NB4 (cell line): ENCODE data around the gene GPRC5A.

Experiments
- DNase-seq: peaks from one replicate; pipeline ENCODE4 v3.0.0; 2010; ENCODE audit warnings: low read depth
- H3K4me3 ChIP-seq: one replicate; pipeline ENCODE4 v1.5.1; 2011; ENCODE audit warnings: mild to moderate bottlenecking, low read depth, low read length, moderate library complexity
- MYC ChIP-seq: IDR thresholded peaks from 2 replicates; pipeline ENCODE4 v1.6.1; 2011; ENCODE audit warnings: low read depth, low read length
- POLR2A ChIP-seq: IDR thresholded peaks from 2 replicates; pipeline ENCODE4 v1.6.1; 2011; ENCODE audit warnings: mild to moderate bottlenecking; ENCODE audit not compliant: insufficient read length; ENCODE audit errors: extremely low read depth
- TF ChIP-seq, protein P1 (sequence below): IDR thresholded peaks from one replicate; pipeline ENCODE4 v1.5.1; 2012; ENCODE audit warnings: low read depth, low read length
- TF ChIP-seq, protein P2 (sequence below): IDR thresholded peaks from 2 replicates; pipeline ENCODE4 v1.6.1; 2011; ENCODE audit warnings: low read depth, low read length

GPRC5A gene

DNA sequence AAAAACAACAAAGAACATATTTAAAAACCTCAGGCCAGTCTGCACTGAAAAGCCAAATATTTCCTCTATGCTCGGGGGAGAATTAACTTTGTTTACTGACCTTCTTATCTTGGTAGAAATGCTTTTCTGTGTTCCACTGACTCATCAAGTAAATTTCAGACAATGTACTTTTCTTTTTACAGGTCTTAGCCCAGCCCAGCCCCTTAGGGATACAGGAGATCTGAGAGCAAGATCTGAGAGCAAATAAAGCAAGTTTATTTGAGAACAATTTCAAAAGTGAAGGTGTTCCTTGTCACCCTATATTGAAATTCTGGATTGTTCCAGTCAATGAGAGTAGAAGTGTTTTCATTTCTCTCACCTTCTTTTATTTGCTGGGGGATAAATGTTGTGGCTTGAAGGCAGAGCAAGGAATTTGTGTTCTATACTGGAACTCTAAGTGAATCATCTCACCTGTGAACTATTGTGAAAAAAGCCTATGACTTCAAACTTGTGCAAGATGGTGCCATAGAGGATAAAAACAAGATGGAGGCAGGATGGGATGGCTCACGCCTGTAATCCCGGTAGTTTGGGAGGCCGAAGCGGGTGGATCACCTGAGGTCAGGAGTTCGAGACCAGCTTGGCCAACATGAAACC lies 7.9 kb upstream of the GPRC5A start:
- H3K4me3 ChIP-seq = no peak overlapping the region
- DNase-seq = no peak

DNA sequence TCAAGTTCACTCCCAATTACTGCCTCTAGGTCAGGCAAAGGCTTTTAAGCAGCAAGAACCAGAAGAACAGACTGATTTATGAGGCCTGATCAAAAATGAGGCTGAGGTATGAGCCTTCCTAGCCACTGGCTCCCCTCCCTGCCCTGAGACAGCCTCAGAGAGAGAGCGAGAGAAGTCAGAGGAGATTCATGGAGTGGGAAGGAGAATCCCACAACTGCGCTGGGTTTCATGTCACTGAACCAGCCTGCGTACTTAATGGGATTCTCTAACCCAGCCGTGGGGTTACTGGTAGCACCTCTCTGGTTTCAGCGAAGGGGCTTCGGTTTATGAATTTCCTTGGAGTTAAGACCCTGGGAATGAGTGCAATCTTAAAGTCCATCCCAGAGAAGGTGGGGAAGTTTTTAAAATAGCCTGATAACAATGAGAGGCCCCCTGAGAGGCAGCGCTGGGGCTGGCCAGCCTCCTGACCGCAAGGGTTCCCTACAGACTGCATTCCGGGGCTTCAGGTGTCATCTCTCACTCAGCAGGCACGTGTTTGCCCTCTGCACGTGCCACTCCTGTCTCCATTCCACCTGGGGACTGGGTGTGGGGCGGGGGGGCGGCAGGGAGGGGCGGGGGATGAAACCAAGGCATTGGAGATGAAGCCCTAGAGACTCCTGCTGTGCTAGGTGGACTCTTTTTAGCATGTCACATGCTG lies 6.1 kb upstream of the GPRC5A start:
- no peak overlapping the region for H3K4me3 ChIP-seq
- TF ChIP-seq, protein P1, sequence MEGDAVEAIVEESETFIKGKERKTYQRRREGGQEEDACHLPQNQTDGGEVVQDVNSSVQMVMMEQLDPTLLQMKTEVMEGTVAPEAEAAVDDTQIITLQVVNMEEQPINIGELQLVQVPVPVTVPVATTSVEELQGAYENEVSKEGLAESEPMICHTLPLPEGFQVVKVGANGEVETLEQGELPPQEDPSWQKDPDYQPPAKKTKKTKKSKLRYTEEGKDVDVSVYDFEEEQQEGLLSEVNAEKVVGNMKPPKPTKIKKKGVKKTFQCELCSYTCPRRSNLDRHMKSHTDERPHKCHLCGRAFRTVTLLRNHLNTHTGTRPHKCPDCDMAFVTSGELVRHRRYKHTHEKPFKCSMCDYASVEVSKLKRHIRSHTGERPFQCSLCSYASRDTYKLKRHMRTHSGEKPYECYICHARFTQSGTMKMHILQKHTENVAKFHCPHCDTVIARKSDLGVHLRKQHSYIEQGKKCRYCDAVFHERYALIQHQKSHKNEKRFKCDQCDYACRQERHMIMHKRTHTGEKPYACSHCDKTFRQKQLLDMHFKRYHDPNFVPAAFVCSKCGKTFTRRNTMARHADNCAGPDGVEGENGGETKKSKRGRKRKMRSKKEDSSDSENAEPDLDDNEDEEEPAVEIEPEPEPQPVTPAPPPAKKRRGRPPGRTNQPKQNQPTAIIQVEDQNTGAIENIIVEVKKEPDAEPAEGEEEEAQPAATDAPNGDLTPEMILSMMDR = no peak
- TF ChIP-seq, protein P2, sequence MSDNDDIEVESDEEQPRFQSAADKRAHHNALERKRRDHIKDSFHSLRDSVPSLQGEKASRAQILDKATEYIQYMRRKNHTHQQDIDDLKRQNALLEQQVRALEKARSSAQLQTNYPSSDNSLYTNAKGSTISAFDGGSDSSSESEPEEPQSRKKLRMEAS = no peak
- TF ChIP-seq MYC (no peak), POLR2A (no peak)
- no peak for DNase-seq

More for the DNA sequence above, 7.9 kb upstream of the GPRC5A start:
- TF ChIP-seq MYC (no peak), POLR2A (no peak)
- TF ChIP-seq, protein P2 = no peak
- TF ChIP-seq, protein P1 = no peak

DNA sequence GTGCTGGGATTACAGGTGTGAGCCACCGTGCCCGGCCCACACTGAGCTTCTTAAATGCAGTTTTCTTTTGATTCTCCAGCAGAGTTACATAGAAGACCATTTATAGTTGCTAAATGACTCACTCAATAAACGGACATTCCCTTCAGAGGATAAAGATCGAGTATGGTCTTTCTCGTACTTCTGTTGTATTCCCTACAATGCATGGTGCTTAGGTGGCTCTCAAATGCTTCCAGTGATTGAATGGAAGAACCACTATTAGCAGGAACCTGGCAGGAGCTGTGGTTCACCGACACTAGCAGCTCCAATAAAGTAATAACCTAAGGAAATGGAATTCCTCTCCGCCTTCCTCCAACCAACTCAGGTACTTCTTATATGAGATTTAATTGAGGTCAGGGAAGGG lies 3.9 kb upstream of the GPRC5A start:
- DNase-seq = no peak
- TF ChIP-seq, protein P2 = no peak
- TF ChIP-seq, protein P1 = no peak
- TF ChIP-seq POLR2A (no peak), MYC (no peak)
- no peak overlapping the region for H3K4me3 ChIP-seq

DNA sequence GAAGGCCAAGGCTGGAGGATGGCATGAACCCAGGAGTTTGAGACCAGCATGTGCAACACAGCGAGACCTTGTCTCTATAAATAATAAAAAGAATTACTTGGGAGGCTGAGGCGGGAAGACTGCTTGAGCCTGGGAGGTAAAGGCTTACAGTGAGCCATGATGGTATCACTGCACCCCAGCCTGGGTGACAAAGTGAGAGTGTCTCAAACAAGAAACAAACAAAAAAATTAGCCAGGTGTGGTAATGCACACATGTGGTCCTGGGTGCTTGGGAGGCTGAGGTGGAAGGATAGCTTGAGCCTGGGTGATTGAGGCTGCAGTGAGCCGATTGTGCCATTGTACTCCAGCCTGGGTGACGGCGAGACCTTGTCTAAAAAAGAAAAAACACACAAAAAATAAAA lies 1.7 kb upstream of the GPRC5A start:
- DNase-seq = no peak
- no peak overlapping the region for H3K4me3 ChIP-seq
- TF ChIP-seq, protein P1 = no peak
- TF ChIP-seq POLR2A (no peak), MYC (no peak)
- TF ChIP-seq, protein P2 = no peak

DNA sequence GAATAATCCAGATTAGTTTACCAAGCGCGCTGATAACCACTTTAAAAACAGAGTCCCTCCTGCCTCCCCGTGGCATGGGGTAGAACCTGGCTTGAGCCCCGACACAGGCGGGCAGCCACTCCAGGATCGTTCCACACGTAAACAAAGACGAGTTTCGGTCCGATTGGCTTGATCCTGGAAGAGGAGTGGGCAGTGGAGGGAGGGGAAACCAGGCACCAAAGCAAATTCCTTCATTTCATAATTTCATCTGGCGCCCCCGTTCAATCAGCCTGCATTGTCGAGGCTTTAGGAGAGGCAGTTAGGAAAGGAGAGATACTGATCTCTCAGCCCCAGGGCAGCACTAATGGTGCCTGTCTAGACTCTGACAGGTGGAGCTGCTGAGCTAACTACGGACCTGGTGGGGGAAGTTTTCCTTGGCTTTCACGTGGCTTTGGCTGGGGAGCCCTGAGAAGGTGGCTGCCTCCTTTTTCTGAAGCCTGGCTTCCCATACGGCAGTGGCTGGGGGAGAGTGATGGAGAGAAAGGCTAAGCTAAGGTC lies 751 bp upstream of the GPRC5A start:
- no peak overlapping the region for H3K4me3 ChIP-seq
- TF ChIP-seq, protein P2 = no peak
- TF ChIP-seq, protein P1 = peak; percentile 2
- peak; percentile 37 for DNase-seq
